WTC11 (cell line): ENCODE data around the gene CEP170B. TPM values are rescaled to one million over a fixed set of nuclear protein-coding genes. Genes with fewer than 3 reads are reported as not detected.

ENCODE experiments used
- ATAC-seq: fragments of 200-7000 bp; cut with Tn5 transposase; 2 replicates; pipeline ENCODE4 v1.10.0; 2021; ENCODE audit warnings: mild to moderate bottlenecking, moderate library complexity
- CTCF ChIA-PET: fragments of 300-600 bp; sonication (Branson Sonifier 250); formaldehyde crosslinking; loops from one replicate; lab custom pipeline; 2021; ENCODE audit warnings: antibody characterized with exemption; lab: Charles Lee
- POLR2A ChIA-PET: fragments of 350-600 bp; sonication (Branson Sonifier 250); formaldehyde crosslinking; loops from one replicate; lab custom pipeline; 2021; ENCODE audit warnings: antibody characterized with exemption; lab: Charles Lee
- DNase-seq: peaks from one replicate; pipeline ENCODE4 v3.0.0; 2021; ENCODE audit warnings: low spot score
- H3K27ac Mint-ChIP-seq: 2 replicates; pipeline ENCODE4 v1.8.0; 2021; ENCODE audit warnings: mixed read lengths
- H3K27me3 Mint-ChIP-seq: 2 replicates; pipeline ENCODE4 v1.8.0; 2021; ENCODE audit warnings: low read depth, mild to moderate bottlenecking, moderate library complexity, mixed read lengths
- H3K36me3 Mint-ChIP-seq: 2 replicates; pipeline ENCODE4 v1.8.0; 2021; ENCODE audit warnings: mixed read lengths
- H3K4me1 Mint-ChIP-seq: 2 replicates; pipeline ENCODE4 v1.8.0; 2022; ENCODE audit warnings: mixed read lengths
- H3K4me3 Mint-ChIP-seq: 2 replicates; pipeline ENCODE4 v1.8.0; 2021; ENCODE audit warnings: mild to moderate bottlenecking, moderate library complexity, mixed read lengths
- H3K9me3 Mint-ChIP-seq: 2 replicates; pipeline ENCODE4 v1.8.0; 2021; ENCODE audit warnings: mixed read lengths
- EMX1 ChIP-seq: fragments of 250-450 bp; sonication (Bioruptor Pico); IDR thresholded peaks from 2 replicates; pipeline ENCODE4 v1.8.0; 2021; ENCODE audit warnings: mild to moderate bottlenecking
- IRF1 ChIP-seq: sonication (generic); formaldehyde crosslinking; IDR thresholded peaks from 2 replicates; pipeline ENCODE4 v1.8.0; 2023; ENCODE audit warnings: missing genetic modification reagents
- KAT7 ChIP-seq: sonication (generic); formaldehyde crosslinking; IDR thresholded peaks from 2 replicates; pipeline ENCODE4 v1.8.1; 2023; ENCODE audit warnings: missing genetic modification reagents, mild to moderate bottlenecking, borderline replicate concordance
- NFYB ChIP-seq: sonication (generic); formaldehyde crosslinking; conservative IDR thresholded peaks from 2 replicates; pipeline ENCODE4 v1.8.0; 2022; ENCODE audit warnings: low read depth, missing genetic modification reagents
- NR2C2 ChIP-seq: sonication (generic); formaldehyde crosslinking; IDR thresholded peaks from 2 replicates; pipeline ENCODE4 v1.8.0; 2022; ENCODE audit warnings: mild to moderate bottlenecking, missing genetic modification reagents
- RORB ChIP-seq: fragments of 250-450 bp; sonication (Bioruptor Pico); IDR thresholded peaks from 2 replicates; pipeline ENCODE4 v1.9.0; 2021; ENCODE audit warnings: mild to moderate bottlenecking
- SMAD3 ChIP-seq: sonication (generic); formaldehyde crosslinking; IDR thresholded peaks from 2 replicates; pipeline ENCODE4 v1.8.0; 2022; ENCODE audit warnings: missing genetic modification reagents, mild to moderate bottlenecking, borderline replicate concordance
- SOX15 ChIP-seq: fragments of 250-450 bp; sonication (Bioruptor Pico); IDR thresholded peaks from 2 replicates; pipeline ENCODE4 v1.9.0; 2021; ENCODE audit warnings: mild to moderate bottlenecking
- TCF7 ChIP-seq: sonication (generic); formaldehyde crosslinking; IDR thresholded peaks from 2 replicates; pipeline ENCODE4 v1.8.0; 2022; ENCODE audit warnings: mild to moderate bottlenecking, low read depth, missing genetic modification reagents, moderate library complexity
- ZNF219 ChIP-seq: sonication (generic); formaldehyde crosslinking; IDR thresholded peaks from 2 replicates; pipeline ENCODE4 v1.8.0; 2023; ENCODE audit warnings: missing genetic modification reagents, mild to moderate bottlenecking, borderline replicate concordance
- ZNF317 ChIP-seq: sonication (generic); formaldehyde crosslinking; IDR thresholded peaks from 2 replicates; pipeline ENCODE4 v1.8.1; 2023; ENCODE audit warnings: low read depth, mild to moderate bottlenecking, moderate library complexity, missing genetic modification reagents, borderline replicate concordance
- ZNF423 ChIP-seq: fragments of 250-450 bp; sonication (Bioruptor Pico); IDR thresholded peaks from 2 replicates; pipeline ENCODE4 v2.1.2; 2022; ENCODE audit warnings: mild to moderate bottlenecking, moderate library complexity
- total RNA-seq: library from RNA; stranded (reverse); gene quantifications from 3 replicates; pipeline ENCODE4 v1.2.3, GENCODE V29; 2021
- TF ChIP-seq, protein P1 (sequence below): sonication (generic); formaldehyde crosslinking; IDR thresholded peaks from 2 replicates; pipeline ENCODE4 v1.8.1; 2022; ENCODE audit warnings: mild to moderate bottlenecking, missing genetic modification reagents, moderate library complexity, borderline replicate concordance
- TF ChIP-seq, protein P2 (sequence below): sonication (generic); formaldehyde crosslinking; IDR thresholded peaks from 2 replicates; pipeline ENCODE4 v1.8.1; 2023; ENCODE audit warnings: mild to moderate bottlenecking, missing genetic modification reagents
- TF ChIP-seq, protein P3 (sequence below): sonication (generic); formaldehyde crosslinking; IDR thresholded peaks from 2 replicates; pipeline ENCODE4 v1.8.0; 2022; ENCODE audit warnings: missing genetic modification reagents

Gene CEP170B
- total RNA-seq, 1 experiment from 2014 or later = 47.0 TPM

- Mint-ChIP-seq H3K36me3 (no peaks in the 10 kb centered on the region), H3K27me3 (no peaks in the 10 kb centered on the region), H3K4me1 (peaks cover 2% of the 10 kb centered on the region; the same call in 1 of the 2 replicates), H3K4me3 (no peak overlapping the region), H3K27ac (no peak overlapping the region), H3K9me3 (no peaks in the 10 kb centered on the region)
- DNase-seq = no peak
- CTCF ChIA-PET = interaction anchor here (0.7 to 1.4 kb wide), 2 partner anchors 36 to 49 kb away, joined by 3 to 5 read pairs; no protein-coding TSS in a partner anchor
- POLR2A ChIA-PET = no interaction called here
- TF ChIP-seq NFYB (CRISPR knock-in tag) (no peak), EMX1 (CRISPR knock-in tag) (no peak), SOX15 (CRISPR knock-in tag) (no peak), NR2C2 (CRISPR knock-in tag) (no peak), ZNF423 (CRISPR knock-in tag) (no peak), SMAD3 (no peak), KAT7 (CRISPR knock-in tag) (no peak), ZNF219 (CRISPR knock-in tag) (no peak), RORB (CRISPR knock-in tag) (no peak)
- TF ChIP-seq, protein P1, sequence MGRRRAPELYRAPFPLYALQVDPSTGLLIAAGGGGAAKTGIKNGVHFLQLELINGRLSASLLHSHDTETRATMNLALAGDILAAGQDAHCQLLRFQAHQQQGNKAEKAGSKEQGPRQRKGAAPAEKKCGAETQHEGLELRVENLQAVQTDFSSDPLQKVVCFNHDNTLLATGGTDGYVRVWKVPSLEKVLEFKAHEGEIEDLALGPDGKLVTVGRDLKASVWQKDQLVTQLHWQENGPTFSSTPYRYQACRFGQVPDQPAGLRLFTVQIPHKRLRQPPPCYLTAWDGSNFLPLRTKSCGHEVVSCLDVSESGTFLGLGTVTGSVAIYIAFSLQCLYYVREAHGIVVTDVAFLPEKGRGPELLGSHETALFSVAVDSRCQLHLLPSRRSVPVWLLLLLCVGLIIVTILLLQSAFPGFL (CRISPR knock-in tag) = no peak
- TF ChIP-seq, protein P2, sequence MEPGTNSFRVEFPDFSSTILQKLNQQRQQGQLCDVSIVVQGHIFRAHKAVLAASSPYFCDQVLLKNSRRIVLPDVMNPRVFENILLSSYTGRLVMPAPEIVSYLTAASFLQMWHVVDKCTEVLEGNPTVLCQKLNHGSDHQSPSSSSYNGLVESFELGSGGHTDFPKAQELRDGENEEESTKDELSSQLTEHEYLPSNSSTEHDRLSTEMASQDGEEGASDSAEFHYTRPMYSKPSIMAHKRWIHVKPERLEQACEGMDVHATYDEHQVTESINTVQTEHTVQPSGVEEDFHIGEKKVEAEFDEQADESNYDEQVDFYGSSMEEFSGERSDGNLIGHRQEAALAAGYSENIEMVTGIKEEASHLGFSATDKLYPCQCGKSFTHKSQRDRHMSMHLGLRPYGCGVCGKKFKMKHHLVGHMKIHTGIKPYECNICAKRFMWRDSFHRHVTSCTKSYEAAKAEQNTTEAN (CRISPR knock-in tag) = no peak
- no peak for ATAC-seq
These were observed 26.8 kb downstream of the CEP170B start for GRCh38 chr14:104891664-104892530.

- Mint-ChIP-seq H3K27ac (no peak overlapping the region), H3K4me3 (no peak overlapping the region), H3K36me3 (no peaks in the 10 kb centered on the region), H3K27me3 (no peaks in the 10 kb centered on the region), H3K9me3 (no peaks in the 10 kb centered on the region), H3K4me1 (peaks cover 2% of the 10 kb centered on the region; the same call in 1 of the 2 replicates)
- TF ChIP-seq TCF7 (CRISPR knock-in tag) (no peak), EMX1 (CRISPR knock-in tag) (no peak), IRF1 (no peak), ZNF317 (CRISPR knock-in tag) (no peak)
- TF ChIP-seq, protein P3, sequence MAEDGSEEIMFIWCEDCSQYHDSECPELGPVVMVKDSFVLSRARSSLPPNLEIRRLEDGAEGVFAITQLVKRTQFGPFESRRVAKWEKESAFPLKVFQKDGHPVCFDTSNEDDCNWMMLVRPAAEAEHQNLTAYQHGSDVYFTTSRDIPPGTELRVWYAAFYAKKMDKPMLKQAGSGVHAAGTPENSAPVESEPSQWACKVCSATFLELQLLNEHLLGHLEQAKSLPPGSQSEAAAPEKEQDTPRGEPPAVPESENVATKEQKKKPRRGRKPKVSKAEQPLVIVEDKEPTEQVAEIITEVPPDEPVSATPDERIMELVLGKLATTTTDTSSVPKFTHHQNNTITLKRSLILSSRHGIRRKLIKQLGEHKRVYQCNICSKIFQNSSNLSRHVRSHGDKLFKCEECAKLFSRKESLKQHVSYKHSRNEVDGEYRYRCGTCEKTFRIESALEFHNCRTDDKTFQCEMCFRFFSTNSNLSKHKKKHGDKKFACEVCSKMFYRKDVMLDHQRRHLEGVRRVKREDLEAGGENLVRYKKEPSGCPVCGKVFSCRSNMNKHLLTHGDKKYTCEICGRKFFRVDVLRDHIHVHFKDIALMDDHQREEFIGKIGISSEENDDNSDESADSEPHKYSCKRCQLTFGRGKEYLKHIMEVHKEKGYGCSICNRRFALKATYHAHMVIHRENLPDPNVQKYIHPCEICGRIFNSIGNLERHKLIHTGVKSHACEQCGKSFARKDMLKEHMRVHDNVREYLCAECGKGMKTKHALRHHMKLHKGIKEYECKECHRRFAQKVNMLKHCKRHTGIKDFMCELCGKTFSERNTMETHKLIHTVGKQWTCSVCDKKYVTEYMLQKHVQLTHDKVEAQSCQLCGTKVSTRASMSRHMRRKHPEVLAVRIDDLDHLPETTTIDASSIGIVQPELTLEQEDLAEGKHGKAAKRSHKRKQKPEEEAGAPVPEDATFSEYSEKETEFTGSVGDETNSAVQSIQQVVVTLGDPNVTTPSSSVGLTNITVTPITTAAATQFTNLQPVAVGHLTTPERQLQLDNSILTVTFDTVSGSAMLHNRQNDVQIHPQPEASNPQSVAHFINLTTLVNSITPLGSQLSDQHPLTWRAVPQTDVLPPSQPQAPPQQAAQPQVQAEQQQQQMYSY (CRISPR knock-in tag) = no peak
- POLR2A ChIA-PET = no interaction called here
- CTCF ChIA-PET = interaction anchor here (0.5 to 2.6 kb wide), 3 partner anchors 48 to 124 kb away, joined by 3 to 11 read pairs (median 5); no protein-coding TSS in a partner anchor
- peak; percentile 13 for ATAC-seq
- DNase-seq = peak; percentile 25
These were observed 27.7 kb downstream of the CEP170B start for GRCh38 chr14:104892531-104893434.
